Stimulated activated CD8-positive, alpha-beta memory T cell treated with anti-CD3 and anti-CD28 coated beads, Interleukin-7, amount 100 ng/mL, for 48 hours (primary cell): ENCODE data around the gene TECPR2.

Source experiments
- DNase-seq, 2 donors: peaks; one replicate each; pipeline ENCODE4 v3.0.0-alpha.2; 2020; ENCODE audit warnings: low read depth in 1 of 2; ENCODE audit errors: extremely low read depth in 1 of 2

TECPR2 gene

GRCh38 chr14:102461490-102462338, 99.0 kb downstream of the TECPR2 start:
- no peak for DNase-seq

- DNase-seq, result no peak
Observed at GRCh38 chr14:102462391-102462790, 99.7 kb downstream of the TECPR2 start.

- DNase-seq, result no peak
Observed at GRCh38 chr14:102464006-102464405, 101.3 kb downstream of the TECPR2 start.

- DNase-seq, result no peak
Observed at GRCh38 chr14:102464846-102465341, 102.2 kb downstream of the TECPR2 start.

DNA sequence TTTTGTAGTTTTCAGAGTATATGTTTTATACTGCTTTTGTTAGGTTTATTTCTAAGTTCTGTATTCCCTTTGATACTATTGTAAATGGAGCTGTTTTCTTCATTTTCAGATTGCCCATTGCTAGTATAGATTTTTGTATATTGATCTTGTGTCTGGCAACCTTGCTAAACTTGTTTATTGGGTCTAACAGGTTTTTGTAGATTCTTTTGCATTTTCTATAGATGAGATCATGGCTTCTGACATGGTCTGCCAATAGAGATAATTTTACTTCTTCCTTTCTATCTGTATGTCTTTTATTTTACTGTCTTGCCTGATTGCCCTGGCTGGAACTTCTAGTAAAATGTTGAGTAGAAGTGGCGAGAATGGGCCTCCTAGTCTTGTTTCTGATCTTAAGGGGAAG, 106.5 kb downstream of the TECPR2 start:
- DNase-seq, result no peak

DNA sequence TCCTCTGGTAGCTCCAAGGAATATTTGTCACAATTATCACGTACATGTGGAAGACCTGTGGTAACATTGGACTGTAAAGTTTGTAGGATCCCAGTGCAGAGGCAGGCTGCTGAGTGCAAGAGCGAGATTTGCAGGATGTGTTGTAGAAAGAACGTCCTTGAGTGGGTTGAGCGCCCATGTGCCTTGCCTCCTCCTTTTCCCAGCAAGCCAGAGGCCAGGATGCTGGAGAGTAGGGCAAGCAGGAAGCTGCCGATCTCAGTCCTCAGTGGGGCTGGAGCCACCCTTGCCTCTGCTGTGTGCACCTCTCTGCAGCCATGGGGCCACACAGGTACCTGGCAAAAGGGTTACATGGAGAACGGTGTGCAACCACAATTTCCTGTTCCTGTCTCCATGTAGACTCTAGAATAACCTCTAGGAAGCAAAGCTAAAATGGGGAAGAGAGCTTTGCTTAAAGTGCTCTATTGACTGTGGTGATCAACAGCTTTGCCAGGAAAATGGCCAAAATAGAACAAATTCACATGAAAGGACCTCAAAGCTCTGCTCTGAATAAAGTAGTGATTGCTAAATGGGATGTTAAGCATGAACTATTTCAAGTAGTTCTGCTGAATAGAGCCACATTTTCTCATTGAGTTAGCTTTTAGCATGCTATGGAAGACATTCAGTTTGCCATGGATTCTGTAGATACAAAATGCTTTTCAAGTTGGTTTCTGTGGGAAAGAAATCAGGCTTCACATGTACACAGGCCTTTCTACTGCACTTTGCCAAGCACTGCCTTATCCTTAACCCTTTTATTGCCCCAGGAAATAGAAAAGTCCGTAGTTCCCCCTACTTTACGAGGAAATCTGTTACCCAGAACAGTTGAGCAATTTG, 109.4 kb downstream of the TECPR2 start:
- DNase-seq, result no peak

GRCh38 chr14:102472791-102473150, 110.0 kb downstream of the TECPR2 start:
- DNase-seq, result no peak

DNA sequence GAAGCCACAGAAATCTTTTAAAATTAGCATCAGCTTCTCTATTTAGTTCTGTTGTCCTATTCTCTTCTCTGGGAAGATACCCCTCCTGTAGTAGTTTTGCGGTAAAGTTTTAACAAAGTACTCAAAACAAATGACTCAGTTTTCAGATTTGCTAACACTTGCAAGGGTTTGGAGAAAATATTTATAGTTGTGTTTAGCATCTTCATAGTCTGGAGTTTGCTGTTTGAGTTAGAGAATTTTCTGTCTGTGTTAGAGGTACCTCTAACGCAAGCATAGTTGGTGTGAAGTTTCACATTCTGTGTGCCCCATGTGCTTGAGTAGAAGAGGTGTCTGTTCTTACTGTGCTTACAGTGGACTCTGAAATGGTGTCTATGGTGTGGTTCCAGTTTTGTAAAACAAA, 110.8 kb downstream of the TECPR2 start:
- no peak for DNase-seq

DNA sequence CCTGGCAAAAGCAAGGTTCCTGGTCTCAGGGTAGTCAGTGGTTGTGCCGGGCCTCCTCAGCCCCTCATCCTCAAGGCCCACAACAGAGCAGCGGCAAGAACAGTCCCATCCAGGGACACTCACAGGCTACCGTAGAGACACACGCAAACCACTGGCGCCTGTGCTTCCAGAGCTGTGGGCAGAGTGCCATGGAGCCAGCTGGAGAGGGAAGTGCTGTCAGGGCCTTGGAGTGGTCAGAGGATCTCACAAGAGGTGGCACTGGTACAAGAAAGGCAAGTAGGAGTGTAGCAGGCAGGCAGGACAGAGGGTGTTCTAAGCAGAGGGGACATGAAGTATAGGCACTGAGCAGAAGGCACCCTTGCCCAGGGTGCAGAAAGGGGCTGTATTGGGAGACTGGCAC, 112.2 kb downstream of the TECPR2 start:
- DNase-seq, result no peak

- no peak for DNase-seq
Observed at GRCh38 chr14:102479107-102479506, 116.4 kb downstream of the TECPR2 start.

DNA sequence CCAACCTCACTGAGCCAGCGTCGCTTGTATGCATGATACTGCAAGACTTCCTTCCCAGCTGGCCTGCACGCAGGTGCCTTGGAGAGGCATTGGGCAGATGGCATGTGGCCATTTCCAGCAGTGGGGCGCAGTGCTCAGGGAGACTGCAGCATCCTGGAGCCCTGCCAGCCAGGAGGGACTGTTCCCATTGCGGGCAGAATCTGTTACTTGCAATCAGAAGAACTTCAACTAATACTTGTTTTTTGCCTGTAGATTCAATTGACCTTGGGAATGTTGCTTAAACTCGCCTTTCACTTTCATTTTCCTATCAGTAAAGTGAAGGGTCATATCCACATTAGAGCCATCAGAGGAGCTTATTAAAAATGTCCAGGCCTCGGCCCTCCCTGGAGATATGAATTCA, 117.0 kb downstream of the TECPR2 start:
- no peak for DNase-seq

- no peak for DNase-seq
Observed at GRCh38 chr14:102481371-102481770, 118.6 kb downstream of the TECPR2 start.

- DNase-seq, result no peak
Observed at GRCh38 chr14:102481791-102482238, 119.1 kb downstream of the TECPR2 start.

DNA sequence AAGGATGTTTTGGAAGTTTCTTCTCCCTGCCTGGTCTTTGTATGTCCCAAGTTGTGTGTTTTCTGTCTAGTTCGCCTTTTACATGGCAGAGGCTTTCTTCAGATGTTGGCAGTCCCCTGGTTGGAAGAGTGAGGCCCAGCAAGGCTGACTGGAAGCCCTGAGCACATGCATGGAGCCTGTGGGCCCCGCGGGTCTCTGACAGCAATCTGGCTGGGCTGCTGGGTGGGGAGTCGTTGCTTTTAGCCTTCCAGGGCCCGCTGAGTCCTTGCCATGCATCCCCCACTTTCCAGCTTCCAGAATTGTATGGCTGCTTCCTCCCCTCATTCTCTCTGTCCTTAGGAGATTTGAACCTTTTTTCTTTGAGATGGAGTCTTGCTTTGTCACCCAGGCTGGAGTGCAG, 121.6 kb downstream of the TECPR2 start:
- DNase-seq, result no peak

GRCh38 chr14:102485693-102486512, 123.2 kb downstream of the TECPR2 start:
- no peak for DNase-seq

- no peak for DNase-seq
Observed at GRCh38 chr14:102486513-102487203, 123.9 kb downstream of the TECPR2 start.

- DNase-seq, result no peak
Observed at GRCh38 chr14:102487204-102487577, 124.5 kb downstream of the TECPR2 start.

DNA sequence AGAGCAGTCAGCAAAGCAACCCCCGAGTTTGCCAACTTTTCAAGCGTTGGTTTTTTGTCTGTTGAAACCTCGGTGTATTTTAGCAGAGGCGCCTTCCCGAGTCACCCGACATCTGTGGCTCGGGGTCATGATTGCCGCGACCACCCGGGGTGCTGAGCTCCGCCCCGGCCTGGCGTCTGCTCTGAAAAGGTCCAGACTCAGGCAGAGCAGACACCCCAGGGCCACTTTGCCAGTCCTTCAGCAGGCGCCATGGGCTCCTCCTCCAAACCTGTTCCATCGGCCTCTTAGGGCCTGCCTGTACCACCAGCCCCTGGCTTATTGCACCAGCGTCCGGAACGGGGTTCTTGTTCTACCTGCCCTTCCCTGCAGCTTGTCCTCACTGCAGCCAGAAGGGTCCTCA, 127.7 kb downstream of the TECPR2 start:
- DNase-seq, result no peak

DNA sequence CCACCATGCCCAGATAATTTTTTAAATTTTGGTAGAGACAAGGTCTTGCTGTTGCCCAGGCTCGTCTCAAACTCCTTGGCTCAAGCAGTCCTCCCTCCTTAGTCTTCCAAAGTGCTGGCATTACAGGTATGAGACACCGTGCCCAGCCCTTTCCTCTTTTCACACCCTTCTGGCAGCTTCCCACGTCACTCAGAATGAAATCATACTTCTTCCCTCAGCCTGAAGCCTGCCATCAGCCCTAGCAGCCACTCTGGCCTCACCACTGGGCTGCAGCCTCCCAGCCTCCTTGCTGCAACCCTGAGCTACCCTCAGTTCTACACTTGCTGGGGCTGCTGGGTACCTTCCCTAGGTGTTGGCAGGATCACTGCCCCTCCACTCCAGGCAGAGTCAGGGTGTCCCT, 128.6 kb downstream of the TECPR2 start:
- no peak for DNase-seq

DNA sequence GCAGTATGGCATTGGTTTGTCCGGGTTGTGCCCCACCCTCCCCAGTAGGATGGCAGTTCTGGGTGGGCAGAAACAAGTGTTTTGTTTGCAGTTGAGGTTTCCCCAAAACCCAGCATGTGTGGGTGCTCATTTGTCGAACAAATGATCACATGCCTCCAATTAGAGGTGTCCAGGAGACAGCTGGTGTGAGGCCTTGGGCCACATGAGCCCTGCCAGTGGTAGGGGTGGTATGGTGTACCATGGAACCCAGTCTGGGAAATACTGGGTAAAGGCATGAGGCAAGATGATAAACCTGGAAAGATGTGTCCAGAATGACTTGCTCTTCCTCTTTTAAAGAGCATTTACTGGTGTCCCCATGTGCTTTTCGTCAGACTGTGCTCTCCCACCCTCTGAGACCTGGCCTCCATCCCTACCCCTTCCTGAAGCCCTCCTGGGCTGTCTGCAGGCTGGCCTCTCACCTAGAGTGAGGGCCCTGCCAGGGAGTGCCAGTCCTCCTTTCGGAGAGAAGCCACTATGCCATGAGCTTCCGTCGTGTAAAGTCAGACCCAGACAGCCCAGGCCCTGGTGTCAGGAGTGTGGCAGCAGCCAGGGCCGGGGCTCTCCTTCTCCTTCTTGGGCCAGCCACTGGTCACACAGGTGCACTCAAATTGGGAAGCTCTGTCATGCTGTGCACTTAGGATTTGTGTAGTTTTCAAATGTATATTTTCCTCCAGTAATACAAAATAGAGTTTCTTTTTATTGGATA, 129.2 kb downstream of the TECPR2 start:
- DNase-seq, result no peak
